WERI-Rb-1 (cell line): ENCODE data around the gene PACS1.

Source experiments
- DNase-seq: peaks from one replicate; pipeline ENCODE4 v3.0.0-alpha.2; 2020
- H3K27ac ChIP-seq: fragments of 250-450 bp; sonication (Bioruptor Pico); 2 replicates; pipeline ENCODE4 v1.5.1; 2020; ENCODE audit warnings: mild to moderate bottlenecking, moderate library complexity
- H3K27me3 ChIP-seq: fragments of 250-450 bp; sonication (Bioruptor Pico); 2 replicates; pipeline ENCODE4 v1.5.1; 2021; ENCODE audit warnings: mild to moderate bottlenecking, low read depth, moderate library complexity; ENCODE audit not compliant: insufficient read depth, severe bottlenecking
- H3K36me3 ChIP-seq: fragments of 250-450 bp; sonication (Bioruptor Pico); 2 replicates; pipeline ENCODE4 v1.5.1; 2020; ENCODE audit warnings: mild to moderate bottlenecking, moderate library complexity
- H3K4me3 ChIP-seq: 2 replicates; pipeline ENCODE4 v1.5.1; 2011; ENCODE audit warnings: low read depth, mild to moderate bottlenecking, control low read depth, low read length
- H3K9me3 ChIP-seq: fragments of 250-450 bp; sonication (Bioruptor Pico); 2 replicates; pipeline ENCODE4 v1.5.1; 2021; ENCODE audit warnings: mild to moderate bottlenecking, moderate library complexity; ENCODE audit not compliant: severe bottlenecking
- CTCF ChIP-seq: IDR thresholded peaks from 2 replicates; pipeline ENCODE4 v1.5.1; 2011; ENCODE audit warnings: low read depth, mild to moderate bottlenecking, control low read depth, inconsistent platforms, low read length

The PACS1 gene

DNA sequence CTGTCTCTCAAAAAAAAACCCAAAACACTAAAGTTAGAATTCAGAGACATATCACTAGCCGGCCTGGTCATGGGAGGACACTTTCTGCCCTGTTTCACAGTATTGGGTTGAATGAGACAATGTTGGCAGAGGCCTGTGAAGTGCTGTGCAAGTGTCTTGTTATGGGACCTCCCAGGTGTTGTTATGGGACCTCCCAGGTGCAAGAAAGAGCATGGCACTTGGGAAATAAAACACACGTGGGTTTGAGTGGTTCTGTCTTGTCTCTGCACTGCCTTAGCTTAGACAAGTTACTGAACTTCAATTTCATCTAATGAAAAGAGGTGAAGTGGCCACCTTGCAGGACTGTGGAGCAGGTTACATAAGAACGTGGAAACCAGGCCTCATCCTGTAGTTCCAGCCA is 169.4 kb downstream of the PACS1 start:
- Histone ChIP-seq H3K4me3 (no peak overlapping the region), H3K9me3 (no peaks in the 10 kb centered on the region), H3K27me3 (no peaks in the 10 kb centered on the region), H3K27ac (no peak overlapping the region), H3K36me3 (peaks cover 21% of the 10 kb centered on the region)
- DNase-seq, result no peak
- no peak for TF ChIP-seq CTCF

- no peak for DNase-seq
- Histone ChIP-seq H3K4me3 (no peak overlapping the region), H3K27ac (no peak overlapping the region), H3K9me3 (no peaks in the 10 kb centered on the region), H3K36me3 (peaks cover 16% of the 10 kb centered on the region), H3K27me3 (no peaks in the 10 kb centered on the region)
- TF ChIP-seq CTCF, result no peak
These were observed 170.1 kb downstream of the PACS1 start for GRCh38 chr11:66239998-66240780.

DNA sequence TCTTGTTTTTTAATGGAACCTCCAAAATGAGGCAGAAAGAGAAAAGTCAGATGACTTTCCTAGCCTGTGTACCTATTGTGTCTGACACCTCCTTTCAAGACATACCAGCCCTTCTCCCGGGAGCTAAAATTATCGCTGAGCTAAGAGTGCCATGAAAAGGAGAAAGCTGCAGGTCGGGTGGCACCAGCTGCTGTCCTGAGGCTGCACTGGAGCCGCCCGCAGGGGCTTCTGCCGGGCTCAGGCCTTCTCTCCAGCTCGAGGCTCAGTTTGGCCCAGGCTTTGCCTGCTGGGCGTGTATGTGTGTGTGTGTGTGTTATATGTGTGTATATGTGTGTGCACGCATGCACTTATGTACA is 170.7 kb downstream of the PACS1 start:
- Histone ChIP-seq H3K27ac (no peak overlapping the region), H3K9me3 (no peaks in the 10 kb centered on the region), H3K36me3 (peaks cover 16% of the 10 kb centered on the region), H3K27me3 (no peaks in the 10 kb centered on the region), H3K4me3 (no peak overlapping the region)
- no peak for DNase-seq
- no peak for TF ChIP-seq CTCF

DNA sequence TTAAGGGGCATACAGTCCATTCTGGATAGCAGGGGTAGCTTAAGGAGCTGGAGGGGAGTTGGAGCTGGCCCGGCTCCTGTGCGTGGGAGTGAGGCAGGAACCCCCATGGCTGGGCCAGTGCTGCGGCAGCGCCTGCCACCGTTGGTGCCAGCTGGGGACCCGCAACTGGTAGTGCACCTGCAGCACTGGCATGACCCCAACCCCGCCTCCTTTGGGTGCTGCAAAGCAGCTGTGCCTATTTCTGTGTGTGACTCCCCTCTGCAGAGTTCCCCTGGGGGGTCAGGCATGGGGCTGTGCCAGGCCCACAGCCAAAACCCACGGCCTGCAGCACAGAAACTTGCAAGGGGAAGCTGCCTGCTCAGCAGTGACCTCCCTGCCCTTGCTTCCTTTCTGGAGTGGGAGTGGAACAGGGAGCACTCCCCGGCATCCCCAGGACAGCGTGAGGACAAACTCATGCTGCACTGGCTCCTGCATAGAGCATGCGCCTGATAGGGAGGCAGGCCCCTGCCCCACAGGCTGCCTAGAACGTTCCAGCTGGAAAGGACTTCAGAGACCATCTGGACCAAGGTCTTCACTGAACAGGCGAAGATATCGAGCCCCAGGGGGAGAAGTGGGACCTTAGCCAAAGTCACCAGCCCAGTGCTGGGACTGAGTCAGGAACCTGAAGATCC is 172.2 kb downstream of the PACS1 start:
- H3K27ac ChIP-seq, result no peak overlapping the region
- H3K9me3 ChIP-seq, result no peaks in the 10 kb centered on the region
- H3K27me3 ChIP-seq, result no peaks in the 10 kb centered on the region
- DNase-seq, result no peak
- no peak for TF ChIP-seq CTCF
- H3K4me3 ChIP-seq, result no peak overlapping the region
- peaks cover 13% of the 10 kb centered on the region for H3K36me3 ChIP-seq

- H3K36me3 ChIP-seq, result peaks cover 13% of the 10 kb centered on the region
- H3K27me3 ChIP-seq, result no peaks in the 10 kb centered on the region
- H3K27ac ChIP-seq, result no peak overlapping the region
These were observed 173.9 kb downstream of the PACS1 start for GRCh38 chr11:66243782-66244535.

More at GRCh38 chr11:66243782-66244535, 173.9 kb downstream of the PACS1 start:
- Histone ChIP-seq H3K4me3 (no peak overlapping the region), H3K9me3 (no peaks in the 10 kb centered on the region)
- DNase-seq, result no peak
- no peak for TF ChIP-seq CTCF
